ENCODE data around the gene NANP. TPM values are rescaled to one million over a fixed set of nuclear protein-coding genes. Genes with fewer than 3 reads are reported as not detected.

Gene NANP
- total and polyA plus RNA-seq, 2 of the 13 experiments (the other 11 are each of a cell fraction or from before 2014, with no cell fraction given), result 8.9 to 21.5 TPM

DNA sequence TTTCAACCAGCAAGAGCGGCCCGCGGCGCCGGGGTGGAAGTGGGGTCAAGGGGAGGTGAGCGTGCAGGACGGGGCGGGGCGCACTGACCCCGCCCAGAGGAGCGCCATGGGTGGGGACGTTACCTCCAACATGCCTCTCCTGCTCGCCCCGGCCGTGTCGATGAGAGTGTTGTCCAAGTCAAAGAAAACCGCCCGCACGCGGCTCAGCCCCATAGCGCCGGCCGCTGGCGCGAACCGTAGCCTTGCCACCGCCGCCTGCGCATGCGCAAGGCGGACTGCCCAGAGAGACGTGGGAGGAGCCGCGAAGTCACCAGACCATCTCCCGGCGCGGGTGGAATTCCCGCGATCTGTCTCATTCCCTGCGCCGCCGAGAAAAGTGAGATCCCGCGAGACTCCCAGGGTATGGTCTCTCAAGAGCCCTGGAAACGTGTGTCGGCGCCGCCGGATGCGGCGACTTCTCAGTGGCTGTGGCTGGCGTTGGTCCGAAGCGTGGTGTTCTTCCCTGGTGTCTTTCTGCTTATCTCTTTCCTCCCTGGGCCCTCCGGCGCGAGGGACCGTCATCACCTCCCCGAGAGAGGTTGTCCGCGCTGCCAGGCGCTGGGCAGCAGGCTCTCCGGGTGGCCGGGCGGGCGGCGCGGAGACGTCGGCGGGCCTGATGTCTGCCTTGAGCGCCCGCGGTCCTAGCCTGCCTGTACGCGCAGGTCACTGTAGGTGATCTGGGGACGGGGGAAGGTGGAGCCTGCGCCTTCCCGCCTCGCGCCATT, at the start of gene NANP (continued):
- TF ChIP-seq, protein P1, sequence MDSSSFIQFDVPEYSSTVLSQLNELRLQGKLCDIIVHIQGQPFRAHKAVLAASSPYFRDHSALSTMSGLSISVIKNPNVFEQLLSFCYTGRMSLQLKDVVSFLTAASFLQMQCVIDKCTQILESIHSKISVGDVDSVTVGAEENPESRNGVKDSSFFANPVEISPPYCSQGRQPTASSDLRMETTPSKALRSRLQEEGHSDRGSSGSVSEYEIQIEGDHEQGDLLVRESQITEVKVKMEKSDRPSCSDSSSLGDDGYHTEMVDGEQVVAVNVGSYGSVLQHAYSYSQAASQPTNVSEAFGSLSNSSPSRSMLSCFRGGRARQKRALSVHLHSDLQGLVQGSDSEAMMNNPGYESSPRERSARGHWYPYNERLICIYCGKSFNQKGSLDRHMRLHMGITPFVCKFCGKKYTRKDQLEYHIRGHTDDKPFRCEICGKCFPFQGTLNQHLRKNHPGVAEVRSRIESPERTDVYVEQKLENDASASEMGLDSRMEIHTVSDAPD (CRISPR knock-in tag; IDR thresholded peaks at IDR 0.05), result peak; percentile 84
- TF ChIP-seq, protein P2, sequence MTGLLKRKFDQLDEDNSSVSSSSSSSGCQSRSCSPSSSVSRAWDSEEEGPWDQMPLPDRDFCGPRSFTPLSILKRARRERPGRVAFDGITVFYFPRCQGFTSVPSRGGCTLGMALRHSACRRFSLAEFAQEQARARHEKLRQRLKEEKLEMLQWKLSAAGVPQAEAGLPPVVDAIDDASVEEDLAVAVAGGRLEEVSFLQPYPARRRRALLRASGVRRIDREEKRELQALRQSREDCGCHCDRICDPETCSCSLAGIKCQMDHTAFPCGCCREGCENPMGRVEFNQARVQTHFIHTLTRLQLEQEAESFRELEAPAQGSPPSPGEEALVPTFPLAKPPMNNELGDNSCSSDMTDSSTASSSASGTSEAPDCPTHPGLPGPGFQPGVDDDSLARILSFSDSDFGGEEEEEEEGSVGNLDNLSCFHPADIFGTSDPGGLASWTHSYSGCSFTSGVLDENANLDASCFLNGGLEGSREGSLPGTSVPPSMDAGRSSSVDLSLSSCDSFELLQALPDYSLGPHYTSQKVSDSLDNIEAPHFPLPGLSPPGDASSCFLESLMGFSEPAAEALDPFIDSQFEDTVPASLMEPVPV (CRISPR knock-in tag; IDR thresholded peaks at IDR 0.05), result peak; percentile 96
- peak; percentile 68; the same call in 1 of the 2 replicates for TF ChIP-seq ZNF124 (CRISPR knock-in tag; IDR thresholded peaks at IDR 0.05)
- TF ChIP-seq ZNF674 (CRISPR knock-in tag; IDR thresholded peaks at IDR 0.05; ENCODE audit: low read depth), result peak; percentile 73; the same call in 1 of the 2 replicates
- no peak for TF ChIP-seq NFIC (IDR thresholded peaks at IDR 0.05; ENCODE audit: low read length)
- no peak for TF ChIP-seq ZNF34 (CRISPR knock-in tag; IDR thresholded peaks at IDR 0.05; ENCODE audit: borderline replicate concordance)
- peak; percentile 94 for TF ChIP-seq TBX2 (CRISPR knock-in tag; IDR thresholded peaks at IDR 0.05; ENCODE audit: borderline replicate concordance)
- no peak for TF ChIP-seq LCORL (IDR thresholded peaks at IDR 0.05)
- peak; percentile 74; the same call in 1 of the 2 replicates for TF ChIP-seq LCORL (CRISPR knock-in tag; IDR thresholded peaks at IDR 0.05)
- peak; percentile 96 for TF ChIP-seq ZNF792 (CRISPR knock-in tag; IDR thresholded peaks at IDR 0.05)
- TF ChIP-seq ATAD3A (CRISPR knock-in tag; IDR thresholded peaks at IDR 0.05), result 0 out of 2 replicates have a peak, but pooled peaks have one; percentile 20
- TF ChIP-seq ZNF180 (CRISPR knock-in tag; IDR thresholded peaks at IDR 0.05; ENCODE audit: borderline replicate concordance, low read depth), result peak; percentile 84; the same call in 1 of the 2 replicates
- TF ChIP-seq, protein P3, sequence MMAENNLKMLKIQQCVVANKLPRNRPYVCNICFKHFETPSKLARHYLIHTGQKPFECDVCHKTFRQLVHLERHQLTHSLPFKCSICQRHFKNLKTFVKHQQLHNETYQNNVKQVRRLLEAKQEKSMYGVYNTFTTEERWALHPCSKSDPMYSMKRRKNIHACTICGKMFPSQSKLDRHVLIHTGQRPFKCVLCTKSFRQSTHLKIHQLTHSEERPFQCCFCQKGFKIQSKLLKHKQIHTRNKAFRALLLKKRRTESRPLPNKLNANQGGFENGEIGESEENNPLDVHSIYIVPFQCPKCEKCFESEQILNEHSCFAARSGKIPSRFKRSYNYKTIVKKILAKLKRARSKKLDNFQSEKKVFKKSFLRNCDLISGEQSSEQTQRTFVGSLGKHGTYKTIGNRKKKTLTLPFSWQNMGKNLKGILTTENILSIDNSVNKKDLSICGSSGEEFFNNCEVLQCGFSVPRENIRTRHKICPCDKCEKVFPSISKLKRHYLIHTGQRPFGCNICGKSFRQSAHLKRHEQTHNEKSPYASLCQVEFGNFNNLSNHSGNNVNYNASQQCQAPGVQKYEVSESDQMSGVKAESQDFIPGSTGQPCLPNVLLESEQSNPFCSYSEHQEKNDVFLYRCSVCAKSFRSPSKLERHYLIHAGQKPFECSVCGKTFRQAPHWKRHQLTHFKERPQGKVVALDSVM (CRISPR knock-in tag; IDR thresholded peaks at IDR 0.05), result peak; percentile 85
- peak; percentile 81 for TF ChIP-seq HNRNPK (IDR thresholded peaks at IDR 0.05; ENCODE audit: low read depth, low read length, poor library complexity, severe bottlenecking)
- TF ChIP-seq, protein P4, sequence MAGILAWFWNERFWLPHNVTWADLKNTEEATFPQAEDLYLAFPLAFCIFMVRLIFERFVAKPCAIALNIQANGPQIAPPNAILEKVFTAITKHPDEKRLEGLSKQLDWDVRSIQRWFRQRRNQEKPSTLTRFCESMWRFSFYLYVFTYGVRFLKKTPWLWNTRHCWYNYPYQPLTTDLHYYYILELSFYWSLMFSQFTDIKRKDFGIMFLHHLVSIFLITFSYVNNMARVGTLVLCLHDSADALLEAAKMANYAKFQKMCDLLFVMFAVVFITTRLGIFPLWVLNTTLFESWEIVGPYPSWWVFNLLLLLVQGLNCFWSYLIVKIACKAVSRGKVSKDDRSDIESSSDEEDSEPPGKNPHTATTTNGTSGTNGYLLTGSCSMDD (CRISPR knock-in tag; IDR thresholded peaks at IDR 0.05), result peak; percentile 97; the same call in 1 of the 2 replicates
- TF ChIP-seq NBN (conservative IDR thresholded peaks at IDR 0.05), result no peak
- no peak; the same call in none of the 2 replicates for TF ChIP-seq ZC3H13 (CRISPR knock-in tag; IDR thresholded peaks at IDR 0.05)
- TF ChIP-seq ZSCAN9 (CRISPR knock-in tag; IDR thresholded peaks at IDR 0.05; ENCODE audit: borderline replicate concordance), result peak; percentile 96
- peak; percentile 92 for TF ChIP-seq SIN3A (IDR thresholded peaks at IDR 0.05; ENCODE audit: borderline replicate concordance, low read depth, low read length)
- TF ChIP-seq, protein P5, sequence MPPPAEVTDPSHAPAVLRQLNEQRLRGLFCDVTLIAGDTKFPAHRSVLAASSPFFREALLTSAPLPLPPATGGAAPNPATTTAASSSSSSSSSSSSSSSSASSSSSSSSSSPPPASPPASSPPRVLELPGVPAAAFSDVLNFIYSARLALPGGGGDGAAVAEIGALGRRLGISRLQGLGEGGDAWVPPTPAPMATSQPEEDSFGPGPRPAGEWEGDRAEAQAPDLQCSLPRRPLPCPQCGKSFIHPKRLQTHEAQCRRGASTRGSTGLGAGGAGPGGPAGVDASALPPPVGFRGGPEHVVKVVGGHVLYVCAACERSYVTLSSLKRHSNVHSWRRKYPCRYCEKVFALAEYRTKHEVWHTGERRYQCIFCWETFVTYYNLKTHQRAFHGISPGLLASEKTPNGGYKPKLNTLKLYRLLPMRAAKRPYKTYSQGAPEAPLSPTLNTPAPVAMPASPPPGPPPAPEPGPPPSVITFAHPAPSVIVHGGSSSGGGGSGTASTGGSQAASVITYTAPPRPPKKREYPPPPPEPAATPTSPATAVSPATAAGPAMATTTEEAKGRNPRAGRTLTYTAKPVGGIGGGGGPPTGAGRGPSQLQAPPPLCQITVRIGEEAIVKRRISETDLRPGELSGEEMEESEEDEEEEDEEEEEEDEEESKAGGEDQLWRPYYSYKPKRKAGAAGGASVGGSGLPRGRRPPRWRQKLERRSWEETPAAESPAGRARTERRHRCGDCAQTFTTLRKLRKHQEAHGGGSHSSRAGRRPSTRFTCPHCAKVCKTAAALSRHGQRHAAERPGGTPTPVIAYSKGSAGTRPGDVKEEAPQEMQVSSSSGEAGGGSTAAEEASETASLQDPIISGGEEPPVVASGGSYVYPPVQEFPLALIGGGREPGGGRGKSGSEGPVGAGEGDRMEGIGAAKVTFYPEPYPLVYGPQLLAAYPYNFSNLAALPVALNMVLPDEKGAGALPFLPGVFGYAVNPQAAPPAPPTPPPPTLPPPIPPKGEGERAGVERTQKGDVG (CRISPR knock-in tag; IDR thresholded peaks at IDR 0.05; ENCODE audit: borderline replicate concordance), result peak; percentile 99

Data from HepG2 (cell line).